ENCODE data around the gene DUSP2. TPM values are rescaled to one million over a fixed set of nuclear protein-coding genes. Genes with fewer than 3 reads are reported as not detected.

DUSP2 gene
- total and polyA plus RNA-seq, 10 of the 15 experiments (the other 5 are each of a cell fraction or from before 2014, with no cell fraction given): 9.7 to 212 (median 57.2) TPM

GRCh38 chr2:96163768-96164429, 18.7 kb upstream of the DUSP2 start (continued):
- TF ChIP-seq, protein P1, sequence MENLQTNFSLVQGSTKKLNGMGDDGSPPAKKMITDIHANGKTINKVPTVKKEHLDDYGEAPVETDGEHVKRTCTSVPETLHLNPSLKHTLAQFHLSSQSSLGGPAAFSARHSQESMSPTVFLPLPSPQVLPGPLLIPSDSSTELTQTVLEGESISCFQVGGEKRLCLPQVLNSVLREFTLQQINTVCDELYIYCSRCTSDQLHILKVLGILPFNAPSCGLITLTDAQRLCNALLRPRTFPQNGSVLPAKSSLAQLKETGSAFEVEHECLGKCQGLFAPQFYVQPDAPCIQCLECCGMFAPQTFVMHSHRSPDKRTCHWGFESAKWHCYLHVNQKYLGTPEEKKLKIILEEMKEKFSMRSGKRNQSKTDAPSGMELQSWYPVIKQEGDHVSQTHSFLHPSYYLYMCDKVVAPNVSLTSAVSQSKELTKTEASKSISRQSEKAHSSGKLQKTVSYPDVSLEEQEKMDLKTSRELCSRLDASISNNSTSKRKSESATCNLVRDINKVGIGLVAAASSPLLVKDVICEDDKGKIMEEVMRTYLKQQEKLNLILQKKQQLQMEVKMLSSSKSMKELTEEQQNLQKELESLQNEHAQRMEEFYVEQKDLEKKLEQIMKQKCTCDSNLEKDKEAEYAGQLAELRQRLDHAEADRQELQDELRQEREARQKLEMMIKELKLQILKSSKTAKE (IDR thresholded peaks at IDR 0.05; ENCODE audit: low read depth, poor library complexity, severe bottlenecking): peak; percentile 87
- TF ChIP-seq SMAD1 (IDR thresholded peaks at IDR 0.05; ENCODE audit: low read depth, partially characterized antibody) (peak; percentile 86), RB1 (IDR thresholded peaks at IDR 0.05; ENCODE audit: borderline replicate concordance) (no peak; the same call in 1 of the 2 replicates), EED (IDR thresholded peaks at IDR 0.05; ENCODE audit: low read depth) (peak; percentile 96), FOXM1 (IDR thresholded peaks at IDR 0.05; ENCODE audit: low read depth, low read length) (no peak), POLR2AphosphoS5 (IDR thresholded peaks at IDR 0.05; ENCODE audit: low read length) (peak; percentile 51), MYB (IDR thresholded peaks at IDR 0.05; ENCODE audit: borderline replicate concordance, low read depth, low read length) (no peak), E2F4 (IDR thresholded peaks at IDR 0.05; ENCODE audit: low read depth, low read length) (no peak), DPF2 (IDR thresholded peaks at IDR 0.05) (no peak), MTA3 (IDR thresholded peaks at IDR 0.05; ENCODE audit: borderline replicate concordance, low read length) (no peak), CREM (IDR thresholded peaks at IDR 0.05; ENCODE audit: low read depth) (peak; percentile 93), ZNF384 (IDR thresholded peaks at IDR 0.05; ENCODE audit: borderline replicate concordance, low read depth, low read length) (no peak), TCF7 (IDR thresholded peaks at IDR 0.05; ENCODE audit: borderline replicate concordance) (peak; percentile 45; the same call in 1 of the 2 replicates), BCL3 (IDR thresholded peaks at IDR 0.05; ENCODE audit: borderline replicate concordance, insufficient read depth, low read depth, low read length, poor library complexity, severe bottlenecking) (peak; percentile 93), RELA (IDR thresholded peaks at IDR 0.05; ENCODE audit: borderline replicate concordance, partially characterized antibody) (peak; percentile 19), CHD2 (IDR thresholded peaks at IDR 0.05; ENCODE audit: borderline replicate concordance, low read depth, low read length) (peak; percentile 86), NRF1 (conservative IDR thresholded peaks at IDR 0.05; ENCODE audit: low read depth, low read length) (no peak), POLR2AphosphoS2 (IDR thresholded peaks at IDR 0.05; ENCODE audit: low read depth, low read length) (peak; percentile 70; the same call in 1 of the 2 replicates), BHLHE40 (IDR thresholded peaks at IDR 0.05; ENCODE audit: borderline replicate concordance in 1 of 2, low read depth in 2 of 2, low read length in 1 of 2) (peak; percentile 92 to 93), SRF (IDR thresholded peaks at IDR 0.05; ENCODE audit: low read depth in 2 of 2, low read length in 2 of 2) (no peak), TBL1XR1 (IDR thresholded peaks at IDR 0.05; ENCODE audit: low read depth, low read length) (peak; percentile 98), EP300 (IDR thresholded peaks at IDR 0.05; ENCODE audit: borderline replicate concordance in 1 of 2, control insufficient read depth in 1 of 2, low read depth in 2 of 2, low read length in 2 of 2) (peak; percentile 95 to 98)
- TF ChIP-seq, protein P2, sequence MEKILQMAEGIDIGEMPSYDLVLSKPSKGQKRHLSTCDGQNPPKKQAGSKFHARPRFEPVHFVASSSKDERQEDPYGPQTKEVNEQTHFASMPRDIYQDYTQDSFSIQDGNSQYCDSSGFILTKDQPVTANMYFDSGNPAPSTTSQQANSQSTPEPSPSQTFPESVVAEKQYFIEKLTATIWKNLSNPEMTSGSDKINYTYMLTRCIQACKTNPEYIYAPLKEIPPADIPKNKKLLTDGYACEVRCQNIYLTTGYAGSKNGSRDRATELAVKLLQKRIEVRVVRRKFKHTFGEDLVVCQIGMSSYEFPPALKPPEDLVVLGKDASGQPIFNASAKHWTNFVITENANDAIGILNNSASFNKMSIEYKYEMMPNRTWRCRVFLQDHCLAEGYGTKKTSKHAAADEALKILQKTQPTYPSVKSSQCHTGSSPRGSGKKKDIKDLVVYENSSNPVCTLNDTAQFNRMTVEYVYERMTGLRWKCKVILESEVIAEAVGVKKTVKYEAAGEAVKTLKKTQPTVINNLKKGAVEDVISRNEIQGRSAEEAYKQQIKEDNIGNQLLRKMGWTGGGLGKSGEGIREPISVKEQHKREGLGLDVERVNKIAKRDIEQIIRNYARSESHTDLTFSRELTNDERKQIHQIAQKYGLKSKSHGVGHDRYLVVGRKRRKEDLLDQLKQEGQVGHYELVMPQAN (conservative IDR thresholded peaks at IDR 0.05): 0 out of 2 replicates have a peak, but pooled peaks have one; percentile 28

Measured in GM12878 (cell line).